SK-N-SH (cell line): Measurements from ENCODE around the gene ANO4. TPM values are rescaled to one million over a fixed set of nuclear protein-coding genes. Genes with fewer than 3 reads are reported as not detected.

Experiments used
- CTCF ChIA-PET: fragments of 300-600, 350-600 bp; formaldehyde crosslinking; extraction: SDS; loops from one replicate; lab custom pipeline; 2021; lab: Yijun Ruan, JAX
- POLR2A ChIA-PET: fragments of 350-600 bp; sonication (Branson Sonifier 250); formaldehyde crosslinking; extraction: SDS; loops from one replicate; lab custom pipeline; 2020; ENCODE audit warnings: antibody characterized with exemption, inconsistent platforms; lab: Yijun Ruan, JAX
- DNase-seq: peaks from one replicate; pipeline ENCODE4 v3.0.0; 2012
- H2AFZ ChIP-seq: fragments of 200-600 bp; sonication (generic); 2 replicates; pipeline ENCODE4 v1.8.1; 2016; ENCODE audit warnings: antibody characterized with exemption, mild to moderate bottlenecking, low read depth
- H3F3A ChIP-seq: fragments of 200-600 bp; sonication (generic); replicated peaks from 2 replicates; pipeline ENCODE3; 2016; ENCODE audit warnings: antibody characterized with exemption, mild to moderate bottlenecking; ENCODE audit not compliant: insufficient read depth
- H3K27ac ChIP-seq, 2 experiments: fragments of 200-500 bp in 1 of 2; fragments of 200-600 bp in 1 of 2; sonication (Bioruptor generic) in 1 of 2; sonication (generic), shearing (Covaris generic) in 1 of 2; 2 replicates each; pipeline versions ENCODE4 v1.5.1 to v1.6.1; 2014 to 2016; ENCODE audit warnings: low read depth in 2 of 2, inconsistent platforms in 1 of 2, low read length in 1 of 2, mild to moderate bottlenecking in 1 of 2, mixed read lengths in 1 of 2
- H3K27me3 ChIP-seq: fragments of 200-600 bp; sonication (generic), shearing (Covaris generic); 2 replicates; pipeline ENCODE4 v1.6.1; 2016; ENCODE audit warnings: mixed run types; ENCODE audit not compliant: insufficient read depth
- H3K36me3 ChIP-seq, 2 experiments: fragments of 200-500 bp in 1 of 2; fragments of 200-600 bp in 1 of 2; sonication (Bioruptor generic) in 1 of 2; sonication (generic) in 1 of 2; replicated peaks in 1 of 2; 2 replicates each; pipeline versions ENCODE3 to v1.5.1; 2014 to 2016; ENCODE audit warnings: low read length in 1 of 2, mild to moderate bottlenecking in 1 of 2; ENCODE audit not compliant: insufficient read depth in 2 of 2, control insufficient read depth in 1 of 2
- H3K4me1 ChIP-seq, 2 experiments: fragments of 200-500 bp in 1 of 2; fragments of 200-600 bp in 1 of 2; sonication (Bioruptor generic) in 1 of 2; sonication (generic), shearing (Covaris generic) in 1 of 2; 2 replicates each; pipeline versions ENCODE4 v1.5.1 to v1.6.1; 2014 to 2016; ENCODE audit warnings: low read depth in 1 of 2, low read length in 1 of 2, mixed run types in 1 of 2; ENCODE audit not compliant: insufficient read depth in 2 of 2, control insufficient read depth in 1 of 2
- H3K4me2 ChIP-seq: fragments of 200-600 bp; sonication (generic), shearing (Covaris generic); 2 replicates; pipeline ENCODE4 v1.6.1; 2017; ENCODE audit warnings: mixed run types
- H3K4me3 ChIP-seq, 2 experiments: fragments of 200-500 bp in 1 of 2; fragments of 200-600 bp in 1 of 2; sonication (Bioruptor generic) in 1 of 2; sonication (generic), shearing (Covaris generic) in 1 of 2; 2 replicates each; pipeline versions ENCODE4 v1.5.1 to v1.8.1; 2014 to 2016; ENCODE audit warnings: low read depth in 2 of 2, inconsistent platforms in 1 of 2, low read length in 1 of 2, mild to moderate bottlenecking in 1 of 2, mixed read lengths in 1 of 2, moderate library complexity in 1 of 2
- H3K79me2 ChIP-seq: fragments of 200-600 bp; sonication (generic); 2 replicates; pipeline ENCODE4 v1.8.1; 2017; ENCODE audit warnings: mild to moderate bottlenecking; ENCODE audit not compliant: insufficient read depth
- H3K9ac ChIP-seq: fragments of 200-600 bp; sonication (generic); 2 replicates; pipeline ENCODE4 v1.6.1; 2017; ENCODE audit warnings: mixed run types
- H3K9me2 ChIP-seq: fragments of 200-600 bp; sonication (generic); 2 replicates; pipeline ENCODE4 v1.6.1; 2017; ENCODE audit warnings: mixed run types
- H3K9me3 ChIP-seq: fragments of 200-600 bp; sonication (generic); 2 replicates; pipeline ENCODE4 v1.6.1; 2017; ENCODE audit warnings: mixed run types, mild to moderate bottlenecking, moderate library complexity
- H4K20me1 ChIP-seq: fragments of 200-600 bp; sonication (generic); 2 replicates; pipeline ENCODE4 v1.6.1; 2017; ENCODE audit warnings: mild to moderate bottlenecking, mixed run types; ENCODE audit not compliant: insufficient read depth
- CHD2 ChIP-seq: fragments of 150-350 bp; IDR thresholded peaks from 2 replicates; pipeline ENCODE4 v1.6.1; 2018; ENCODE audit warnings: low read length; ENCODE audit not compliant: partially characterized antibody
- EZH2phosphoT487 ChIP-seq: fragments of 200-600 bp; sonication (generic); IDR thresholded peaks from 2 replicates; pipeline ENCODE4 v1.6.1; 2017; ENCODE audit warnings: low read depth, mixed run types, mild to moderate bottlenecking, antibody characterized with exemption, moderate library complexity, borderline replicate concordance
- FOSL2 ChIP-seq: IDR thresholded peaks from 2 replicates; pipeline ENCODE4 v1.4.0; 2012; ENCODE audit warnings: low read depth, mild to moderate bottlenecking, moderate library complexity, borderline replicate concordance
- FOXJ3 ChIP-seq: sonication (generic); formaldehyde crosslinking; IDR thresholded peaks from 2 replicates; pipeline ENCODE4 v1.5.1; 2020; ENCODE audit warnings: mild to moderate bottlenecking, missing genetic modification reagents
- GABPA ChIP-seq: IDR thresholded peaks from 2 replicates; pipeline ENCODE4 v1.4.0; 2012; ENCODE audit warnings: low read depth, mild to moderate bottlenecking
- GATA2 ChIP-seq: sonication (generic); formaldehyde crosslinking; IDR thresholded peaks from 2 replicates; pipeline ENCODE4 v1.5.0; 2020; ENCODE audit warnings: mild to moderate bottlenecking, missing genetic modification reagents
- IRF3 ChIP-seq: fragments of 150-350 bp; IDR thresholded peaks from 2 replicates; pipeline ENCODE4 v1.6.1; 2016; ENCODE audit warnings: mild to moderate bottlenecking, low read depth, low read length
- JUND ChIP-seq: IDR thresholded peaks from 2 replicates; pipeline ENCODE4 v1.4.0; 2012
- NFIC ChIP-seq: IDR thresholded peaks from 2 replicates; pipeline ENCODE4 v1.4.0; 2012; ENCODE audit warnings: borderline replicate concordance
- PBX3 ChIP-seq: IDR thresholded peaks from 2 replicates; pipeline ENCODE4; 2012
- POLR2AphosphoS5 ChIP-seq: IDR thresholded peaks from 2 replicates; pipeline ENCODE4 v1.6.1; 2012; ENCODE audit warnings: low read depth, low read length
- REST ChIP-seq: IDR thresholded peaks from 2 replicates; pipeline ENCODE4 v1.6.1; 2012; ENCODE audit warnings: mild to moderate bottlenecking, low read depth, low read length, moderate library complexity
- RFX5 ChIP-seq: IDR thresholded peaks from 2 replicates; pipeline ENCODE4 v1.6.1; 2012; ENCODE audit warnings: mild to moderate bottlenecking, improper control_type of control experiment, low read length
- RXRA ChIP-seq: IDR thresholded peaks from 2 replicates; pipeline ENCODE4 v1.4.0; 2012; ENCODE audit warnings: low read depth, mild to moderate bottlenecking, borderline replicate concordance
- SMC3 ChIP-seq: IDR thresholded peaks from 2 replicates; pipeline ENCODE4 v1.6.1; 2012; ENCODE audit warnings: low read depth, low read length, improper control_type of control experiment
- TCF12 ChIP-seq: IDR thresholded peaks from 2 replicates; pipeline ENCODE4 v1.4.0; 2012
- TEAD4 ChIP-seq: IDR thresholded peaks from 2 replicates; pipeline ENCODE4 v1.4.0; 2012; ENCODE audit warnings: mild to moderate bottlenecking, borderline replicate concordance; ENCODE audit not compliant: insufficient read depth
- WGBS: methylation state at CpG from one replicate; pipeline ENCODE4 v1.1.6; 2017; ENCODE audit warnings: low lambda C conversion rate; 5-methylcytosine and 5-hydroxymethylcytosine counted together
- polyA plus RNA-seq, 3 experiments: library from polyadenylated mRNA; depleted of rRNA; stranded (reverse); fragments of >200 nt; gene quantifications; 2 replicates each; pipeline ENCODE4 v1.2.3, GENCODE V29; 2012
- TF ChIP-seq, protein P1 (sequence below): IDR thresholded peaks from 2 replicates; pipeline ENCODE4 v1.4.0; 2012; ENCODE audit warnings: low read depth
- TF ChIP-seq, protein P2 (sequence below): fragments of 150-350 bp; IDR thresholded peaks from 2 replicates; pipeline ENCODE4 v1.6.1; 2017; ENCODE audit warnings: antibody characterized with exemption, low read length, low read depth, borderline replicate concordance

The ANO4 gene
- polyA plus RNA-seq, 1 of the 3 experiments (the other 2 are of a cell fraction): 9.4 TPM

DNA sequence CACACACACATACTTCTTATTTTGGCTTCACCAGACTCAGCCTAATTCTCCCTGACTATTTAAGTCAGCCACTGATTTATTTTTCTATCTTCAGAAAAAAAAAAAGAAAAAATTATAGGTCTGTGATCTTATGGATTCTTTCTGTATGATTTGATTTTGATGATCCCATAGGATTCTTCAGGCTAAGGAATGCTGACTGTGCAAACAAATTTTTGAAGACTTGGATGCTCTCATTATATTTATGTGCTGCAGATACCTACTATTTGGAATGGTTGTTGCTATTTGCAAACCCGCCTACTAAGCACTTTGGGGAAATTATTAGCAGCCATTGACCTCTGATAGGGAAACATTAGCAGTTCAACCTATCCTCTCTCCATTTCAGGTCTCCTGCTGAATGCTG is 4.0 kb upstream of the ANO4 start:
- Histone ChIP-seq H3K9ac (no peak overlapping the region), H2AFZ (no peak overlapping the region), H3K4me1 (no peaks in the 10 kb centered on the region; a peak in 1 of 4 replicates), H3F3A (peaks cover 7% of the 10 kb centered on the region), H3K9me2 (no peaks in the 10 kb centered on the region), H4K20me1 (no peaks in the 10 kb centered on the region), H3K27ac (no peak overlapping the region), H3K27me3 (no peaks in the 10 kb centered on the region), H3K36me3 (no peaks in the 10 kb centered on the region), H3K4me2 (no peak overlapping the region), H3K4me3 (no peak overlapping the region), H3K9me3 (no peaks in the 10 kb centered on the region), H3K79me2 (no peaks in the 10 kb centered on the region)
- POLR2A ChIA-PET: no interaction called here
- TF ChIP-seq PBX3 (no peak), IRF3 (no peak), EZH2phosphoT487 (no peak), FOSL2 (no peak), FOXJ3 (CRISPR knock-in tag) (no peak), RXRA (no peak), POLR2AphosphoS5 (no peak), SMC3 (no peak), TEAD4 (no peak), GATA2 (CRISPR knock-in tag) (no peak), JUND (no peak), REST (no peak), NFIC (no peak), RFX5 (no peak), GABPA (no peak), CHD2 (no peak), TCF12 (no peak)
- TF ChIP-seq, protein P1, sequence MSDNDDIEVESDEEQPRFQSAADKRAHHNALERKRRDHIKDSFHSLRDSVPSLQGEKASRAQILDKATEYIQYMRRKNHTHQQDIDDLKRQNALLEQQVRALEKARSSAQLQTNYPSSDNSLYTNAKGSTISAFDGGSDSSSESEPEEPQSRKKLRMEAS: no peak
- TF ChIP-seq, protein P2, sequence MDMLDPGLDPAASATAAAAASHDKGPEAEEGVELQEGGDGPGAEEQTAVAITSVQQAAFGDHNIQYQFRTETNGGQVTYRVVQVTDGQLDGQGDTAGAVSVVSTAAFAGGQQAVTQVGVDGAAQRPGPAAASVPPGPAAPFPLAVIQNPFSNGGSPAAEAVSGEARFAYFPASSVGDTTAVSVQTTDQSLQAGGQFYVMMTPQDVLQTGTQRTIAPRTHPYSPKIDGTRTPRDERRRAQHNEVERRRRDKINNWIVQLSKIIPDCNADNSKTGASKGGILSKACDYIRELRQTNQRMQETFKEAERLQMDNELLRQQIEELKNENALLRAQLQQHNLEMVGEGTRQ: no peak
- CTCF ChIA-PET: no interaction called here
- 42% methylated on average over 1 of the region's 1 CpG for WGBS
- DNase-seq: no peak
